Esophagus squamous epithelium (tissue), 5 donors: Measurements from ENCODE around the gene CCSER1. TPM values are rescaled to one million over a fixed set of nuclear protein-coding genes. Genes with fewer than 3 reads are reported as not detected.
"Not testable (repeated sequence)": the region's sequence is repeated elsewhere in the genome, so short reads cannot be mapped to it uniquely, and the experiment has no call there.

Experiments
- DNase-seq: peaks from one replicate; lab custom pipeline; 2025; lab: John Stamatoyannopoulos, UW
- H3K27ac ChIP-seq, 4 donors: fragments of 200-600 bp; sonication (generic); one replicate each; pipeline ENCODE4 v1.5.1; 2016 to 2019; ENCODE audit warnings: mild to moderate bottlenecking in 1 of 4
- H3K27me3 ChIP-seq, 4 donors: fragments of 200-600 bp; sonication (generic); 1 replicate in 3 of 4; 2 replicates in 1 of 4; pipeline versions ENCODE4 v1.5.1 to v1.6.0; 2017 to 2021; ENCODE audit warnings: antibody characterized with exemption in 1 of 4
- H3K36me3 ChIP-seq, 3 donors: fragments of 200-600 bp; sonication (generic); one replicate each; pipeline ENCODE4 v1.5.1; 2016 to 2019
- H3K4me1 ChIP-seq, 3 donors: fragments of 200-600 bp; sonication (generic); one replicate each; pipeline ENCODE4 v1.5.1; 2017 to 2019
- H3K4me3 ChIP-seq, 4 donors: fragments of 200-600 bp; sonication (generic); 1 replicate in 3 of 4; 2 replicates in 1 of 4; pipeline ENCODE4 v1.5.1; 2016 to 2019; ENCODE audit warnings: mild to moderate bottlenecking in 2 of 4, moderate library complexity in 1 of 4
- H3K9me3 ChIP-seq, 3 donors: fragments of 200-600 bp; sonication (generic); one replicate each; pipeline ENCODE4 v1.5.1; 2016 to 2019
- POLR2A ChIP-seq, 4 donors: fragments of 450-650 bp; IDR thresholded peaks; one replicate each; pipeline ENCODE4 v1.6.1; 2017; ENCODE audit warnings: antibody characterized with exemption in 4 of 4, mild to moderate bottlenecking in 4 of 4, moderate library complexity in 3 of 4
- WGBS, 2 donors: methylation state at CpG; one replicate each; pipeline ENCODE4 v1.1.5; 2018; 5-methylcytosine and 5-hydroxymethylcytosine counted together
- intact Hi-C: fragments of 100-400 bp; cut with DNase I; formaldehyde crosslinking; loops from one replicate; pipeline ENCODE4 v1.15.0; 2022
- total RNA-seq, 4 donors: library from RNA; depleted of rRNA; stranded (reverse); fragments of >200 nt; gene quantifications; one replicate each; pipeline ENCODE4 v1.1.0, GENCODE V29; 2016
- TF ChIP-seq, protein P1 (sequence below), 6 experiments: fragments of 450-650 bp in 4 of 6; fragments of 200-600 bp in 2 of 6; sonication (generic) in 2 of 6; IDR thresholded peaks; one replicate each; pipeline ENCODE4 v1.5.1; 2016 to 2019; ENCODE audit warnings: antibody characterized with exemption in 6 of 6, mild to moderate bottlenecking in 4 of 6, moderate library complexity in 4 of 6
- donor health status: DM: yes; HTN: yes; CAD: no.

The CCSER1 gene
- total RNA-seq, 4 donors from 2014 or later, result 1.2 to 12.4 (median 2.2) TPM

GRCh38 chr4:90695411-90695810 is 568.2 kb downstream of the CCSER1 start:
- Histone ChIP-seq H3K9me3 (no peaks in the 10 kb centered on the region), H3K4me1 (no peaks in the 10 kb centered on the region), H3K36me3 (no peaks in the 10 kb centered on the region), H3K27ac (no peak overlapping the region), H3K4me3 (no peak overlapping the region), H3K27me3 (no peaks in the 10 kb centered on the region)
- TF ChIP-seq POLR2A (IDR thresholded peaks at IDR 0.05), result no peak
- TF ChIP-seq, protein P1, sequence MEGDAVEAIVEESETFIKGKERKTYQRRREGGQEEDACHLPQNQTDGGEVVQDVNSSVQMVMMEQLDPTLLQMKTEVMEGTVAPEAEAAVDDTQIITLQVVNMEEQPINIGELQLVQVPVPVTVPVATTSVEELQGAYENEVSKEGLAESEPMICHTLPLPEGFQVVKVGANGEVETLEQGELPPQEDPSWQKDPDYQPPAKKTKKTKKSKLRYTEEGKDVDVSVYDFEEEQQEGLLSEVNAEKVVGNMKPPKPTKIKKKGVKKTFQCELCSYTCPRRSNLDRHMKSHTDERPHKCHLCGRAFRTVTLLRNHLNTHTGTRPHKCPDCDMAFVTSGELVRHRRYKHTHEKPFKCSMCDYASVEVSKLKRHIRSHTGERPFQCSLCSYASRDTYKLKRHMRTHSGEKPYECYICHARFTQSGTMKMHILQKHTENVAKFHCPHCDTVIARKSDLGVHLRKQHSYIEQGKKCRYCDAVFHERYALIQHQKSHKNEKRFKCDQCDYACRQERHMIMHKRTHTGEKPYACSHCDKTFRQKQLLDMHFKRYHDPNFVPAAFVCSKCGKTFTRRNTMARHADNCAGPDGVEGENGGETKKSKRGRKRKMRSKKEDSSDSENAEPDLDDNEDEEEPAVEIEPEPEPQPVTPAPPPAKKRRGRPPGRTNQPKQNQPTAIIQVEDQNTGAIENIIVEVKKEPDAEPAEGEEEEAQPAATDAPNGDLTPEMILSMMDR (IDR thresholded peaks at IDR 0.05), result no peak
- no peak for DNase-seq
- intact Hi-C loops, result no loop called here

DNA sequence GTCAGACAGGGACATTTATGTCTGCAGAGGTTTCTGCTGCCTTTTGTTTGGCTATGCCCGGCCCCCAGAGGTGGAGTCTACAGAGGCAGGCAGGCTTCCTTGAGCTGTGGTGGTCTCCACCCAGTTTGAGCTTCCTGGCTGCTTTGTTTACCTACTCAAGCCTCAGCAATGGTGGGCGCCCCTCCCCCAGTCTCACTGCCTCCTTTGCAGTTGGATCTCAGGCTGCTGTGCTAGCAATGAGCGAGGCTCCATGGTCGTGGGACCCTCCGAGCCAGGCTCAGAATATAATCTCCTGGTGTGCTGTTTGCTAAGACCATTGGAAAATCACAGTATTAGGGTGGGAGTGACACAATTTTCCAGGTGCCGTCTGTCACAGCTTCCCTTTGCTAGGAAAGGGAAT is 578.3 kb downstream of the CCSER1 start:
- H3K27ac ChIP-seq, H3K4me1 ChIP-seq, H3K4me3 ChIP-seq, intact Hi-C loops, H3K27me3 ChIP-seq, DNase-seq, H3K36me3 ChIP-seq, H3K9me3 ChIP-seq: not testable (repeated sequence)
- WGBS, 2 donors, result 64 to 83% methylated on average over 1 to 2 of the region's 6 CpGs

DNA sequence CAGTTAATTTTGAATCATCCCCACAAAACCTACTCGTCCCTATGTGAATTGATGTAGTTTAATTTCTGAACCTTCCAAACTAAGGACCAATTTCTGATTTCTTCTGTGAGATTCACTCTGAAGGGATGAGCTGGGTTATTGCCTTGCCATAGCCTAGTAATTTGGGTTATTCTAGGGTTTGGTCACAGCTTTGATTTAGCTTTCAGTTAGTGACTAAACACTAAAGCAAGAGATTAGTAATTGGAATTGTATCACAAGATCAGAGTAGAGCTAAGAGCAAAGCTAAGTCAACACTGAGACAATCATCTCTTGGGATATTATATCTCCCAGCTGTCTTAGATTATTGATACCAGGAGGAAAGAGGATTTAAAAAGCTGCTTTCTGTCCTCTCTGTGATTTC is 588.0 kb downstream of the CCSER1 start:
- 91 to 95% methylated on average over 1 of the region's 1 CpG for WGBS, 2 donors
- DNase-seq, result no peak
- intact Hi-C loops, result no loop called here

GRCh38 chr4:90718931-90719330 is 591.7 kb downstream of the CCSER1 start:
- DNase-seq, result no peak
- intact Hi-C loops, result no loop called here
- no peaks in the 10 kb centered on the region for H3K36me3 ChIP-seq
- H3K4me3 ChIP-seq, result no peak overlapping the region
- TF ChIP-seq, protein P1 (IDR thresholded peaks at IDR 0.05), result no peak
- TF ChIP-seq POLR2A (IDR thresholded peaks at IDR 0.05), result no peak
- no peaks in the 10 kb centered on the region for H3K9me3 ChIP-seq
- H3K27ac ChIP-seq, result no peak overlapping the region
- 92 to 95% methylated on average over 6 to 10 of the region's 10 CpGs for WGBS, 2 donors
- no peaks in the 10 kb centered on the region for H3K27me3 ChIP-seq
- no peaks in the 10 kb centered on the region for H3K4me1 ChIP-seq

More for the DNA sequence above, 588.0 kb downstream of the CCSER1 start:
- Histone ChIP-seq H3K27me3 (no peaks in the 10 kb centered on the region), H3K27ac (no peak overlapping the region), H3K4me3 (no peak overlapping the region), H3K9me3 (no peaks in the 10 kb centered on the region), H3K36me3 (no peaks in the 10 kb centered on the region), H3K4me1 (no peaks in the 10 kb centered on the region)
- no peak for TF ChIP-seq POLR2A (IDR thresholded peaks at IDR 0.05)
- TF ChIP-seq, protein P1 (IDR thresholded peaks at IDR 0.05), result no peak

DNA sequence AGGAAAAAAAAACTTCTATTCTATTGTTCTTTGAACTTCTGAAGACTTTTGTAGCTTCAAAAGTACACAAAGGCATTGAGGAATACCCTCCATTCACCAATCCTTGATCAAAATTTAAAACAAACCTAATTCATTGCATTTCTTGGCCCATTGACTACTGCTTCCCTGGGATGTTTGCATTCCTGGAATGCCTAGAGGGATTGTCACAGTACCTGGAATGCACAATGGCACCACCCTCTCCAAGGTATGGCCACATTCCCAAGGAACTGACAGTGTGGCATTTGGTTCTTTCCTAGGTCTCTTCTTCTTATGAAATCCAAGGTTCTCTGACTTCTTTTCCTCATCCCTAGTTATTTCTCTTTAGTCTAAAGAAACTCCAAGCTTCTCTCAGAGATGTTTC is 600.7 kb downstream of the CCSER1 start:
- TF ChIP-seq, protein P1 (IDR thresholded peaks at IDR 0.05), result no peak
- TF ChIP-seq POLR2A (IDR thresholded peaks at IDR 0.05), result no peak
- no peaks in the 10 kb centered on the region for H3K27me3 ChIP-seq
- DNase-seq, result no peak
- intact Hi-C loops, result no loop called here
- H3K4me3 ChIP-seq, result no peak overlapping the region
- H3K9me3 ChIP-seq, result no peaks in the 10 kb centered on the region
- H3K27ac ChIP-seq, result no peak overlapping the region
- no peaks in the 10 kb centered on the region for H3K36me3 ChIP-seq
- no peaks in the 10 kb centered on the region for H3K4me1 ChIP-seq

GRCh38 chr4:90730752-90731151 is 603.6 kb downstream of the CCSER1 start:
- Histone ChIP-seq H3K4me1 (no peaks in the 10 kb centered on the region), H3K36me3 (no peaks in the 10 kb centered on the region), H3K27me3 (no peaks in the 10 kb centered on the region), H3K9me3 (no peaks in the 10 kb centered on the region), H3K4me3 (no peak overlapping the region), H3K27ac (no peak overlapping the region)
- 53 to 61% methylated on average over 1 of the region's 1 CpG for WGBS, 2 donors
- no peak for DNase-seq
- TF ChIP-seq POLR2A (IDR thresholded peaks at IDR 0.05), result no peak
- TF ChIP-seq, protein P1 (IDR thresholded peaks at IDR 0.05), result no peak
- intact Hi-C loops, result no loop called here
